Measurements from ENCODE around the gene TMSB10.

The TMSB10 gene

GRCh38 chr2:84919885-84920580 is 14.6 kb downstream of the TMSB10 start:
- no peak for TF ChIP-seq CTCF (conservative IDR thresholded peaks at IDR 0.05; ENCODE audit: low read depth, low read length)
- H3K79me2 ChIP-seq (ENCODE audit: insufficient read depth, low read depth), result no peaks in the 10 kb centered on the region
- H2AFZ ChIP-seq (ENCODE audit: low read depth), result no peak overlapping the region
- H4K20me1 ChIP-seq (ENCODE audit: insufficient read depth), result no peaks in the 10 kb centered on the region
- no peak overlapping the region for H3K4me2 ChIP-seq
- no peaks in the 10 kb centered on the region for H3K27me3 ChIP-seq (ENCODE audit: insufficient read depth, low read depth)
- peaks cover 5% of the 10 kb centered on the region for H3K4me1 ChIP-seq (ENCODE audit: low read depth, poor library complexity, severe bottlenecking)
- H3K36me3 ChIP-seq (ENCODE audit: insufficient read depth), result no peaks in the 10 kb centered on the region
- H3K4me3 ChIP-seq (IDR thresholded peaks at IDR 0.05; ENCODE audit: insufficient read depth, low read depth, low read length), result no peak overlapping the region
- H3K27ac ChIP-seq, result no peak overlapping the region
- H3K9ac ChIP-seq, result no peak overlapping the region

DNA sequence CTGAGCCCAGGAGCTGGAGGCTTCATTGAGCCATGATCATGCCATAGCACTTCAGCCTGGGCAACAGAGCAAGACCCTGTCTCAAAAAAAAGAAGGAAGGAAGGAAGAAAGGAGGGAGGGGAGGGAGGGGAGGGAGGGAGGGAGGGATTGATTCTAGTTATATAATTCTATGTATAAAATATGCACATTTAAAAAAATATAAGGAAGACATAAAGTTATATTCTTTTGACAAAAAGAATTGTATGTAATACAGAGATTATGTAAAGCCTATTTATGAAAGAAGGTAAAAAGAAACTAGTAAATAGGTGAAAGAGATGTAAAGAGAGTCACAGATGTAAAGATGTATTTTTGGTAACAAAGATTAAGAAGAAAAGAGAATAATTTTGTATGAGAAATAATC is 17.6 kb downstream of the TMSB10 start:
- no peak overlapping the region for H3K4me2 ChIP-seq
- no peaks in the 10 kb centered on the region for H3K36me3 ChIP-seq (ENCODE audit: insufficient read depth)
- no peak overlapping the region for H3K27ac ChIP-seq
- no peak overlapping the region for H3K4me3 ChIP-seq (IDR thresholded peaks at IDR 0.05; ENCODE audit: insufficient read depth, low read depth, low read length)
- no peaks in the 10 kb centered on the region for H3K79me2 ChIP-seq (ENCODE audit: insufficient read depth, low read depth)
- peaks cover 22% of the 10 kb centered on the region for H3K4me1 ChIP-seq (ENCODE audit: low read depth, poor library complexity, severe bottlenecking)
- H4K20me1 ChIP-seq (ENCODE audit: insufficient read depth), result no peaks in the 10 kb centered on the region
- no peak overlapping the region for H2AFZ ChIP-seq (ENCODE audit: low read depth)
- no peak for TF ChIP-seq CTCF (conservative IDR thresholded peaks at IDR 0.05; ENCODE audit: low read depth, low read length)
- H3K27me3 ChIP-seq (ENCODE audit: insufficient read depth, low read depth), result no peaks in the 10 kb centered on the region
- no peak overlapping the region for H3K9ac ChIP-seq

- no peak overlapping the region for H3K9ac ChIP-seq
- TF ChIP-seq CTCF (conservative IDR thresholded peaks at IDR 0.05; ENCODE audit: low read depth, low read length), result no peak
- no peak overlapping the region for H3K27ac ChIP-seq
- H3K79me2 ChIP-seq (ENCODE audit: insufficient read depth, low read depth), result no peaks in the 10 kb centered on the region
- no peaks in the 10 kb centered on the region for H3K27me3 ChIP-seq (ENCODE audit: insufficient read depth, low read depth)
- no peak overlapping the region for H3K4me3 ChIP-seq (IDR thresholded peaks at IDR 0.05; ENCODE audit: insufficient read depth, low read depth, low read length)
- H3K36me3 ChIP-seq (ENCODE audit: insufficient read depth), result no peaks in the 10 kb centered on the region
- peaks cover 24% of the 10 kb centered on the region for H3K4me1 ChIP-seq (ENCODE audit: low read depth, poor library complexity, severe bottlenecking)
- H3K4me2 ChIP-seq, result no peak overlapping the region
- H4K20me1 ChIP-seq (ENCODE audit: insufficient read depth), result no peaks in the 10 kb centered on the region
- H2AFZ ChIP-seq (ENCODE audit: low read depth), result no peak overlapping the region
These were observed 19.0 kb downstream of the TMSB10 start for GRCh38 chr2:84924173-84925106.

GRCh38 chr2:84925336-84925723 is 19.9 kb downstream of the TMSB10 start:
- Histone ChIP-seq H3K4me3 (IDR thresholded peaks at IDR 0.05; ENCODE audit: insufficient read depth, low read depth, low read length) (no peak overlapping the region), H2AFZ (ENCODE audit: low read depth) (peak overlapping the region; percentile 99), H3K79me2 (ENCODE audit: insufficient read depth, low read depth) (no peaks in the 10 kb centered on the region), H3K27me3 (ENCODE audit: insufficient read depth, low read depth) (no peaks in the 10 kb centered on the region), H3K27ac (0 out of 2 replicates have a peak overlapping the region, but pooled peaks have one; percentile 3), H3K36me3 (ENCODE audit: insufficient read depth) (no peaks in the 10 kb centered on the region), H3K4me1 (ENCODE audit: low read depth, poor library complexity, severe bottlenecking) (peaks cover 33% of the 10 kb centered on the region), H3K9ac (no peak overlapping the region; the same call in 1 of the 2 replicates), H4K20me1 (ENCODE audit: insufficient read depth) (no peaks in the 10 kb centered on the region), H3K4me2 (peak overlapping the region; percentile 85)
- TF ChIP-seq CTCF (conservative IDR thresholded peaks at IDR 0.05; ENCODE audit: low read depth, low read length), result no peak
